DMS 273 treated with DMSO at 0.1 percent for 48 hours (cell line): ENCODE results near the gene CLDN17.

Experiments
- DNase-seq: peaks from one replicate; lab custom pipeline; 2025; lab: John Stamatoyannopoulos, UW

Gene CLDN17

DNA sequence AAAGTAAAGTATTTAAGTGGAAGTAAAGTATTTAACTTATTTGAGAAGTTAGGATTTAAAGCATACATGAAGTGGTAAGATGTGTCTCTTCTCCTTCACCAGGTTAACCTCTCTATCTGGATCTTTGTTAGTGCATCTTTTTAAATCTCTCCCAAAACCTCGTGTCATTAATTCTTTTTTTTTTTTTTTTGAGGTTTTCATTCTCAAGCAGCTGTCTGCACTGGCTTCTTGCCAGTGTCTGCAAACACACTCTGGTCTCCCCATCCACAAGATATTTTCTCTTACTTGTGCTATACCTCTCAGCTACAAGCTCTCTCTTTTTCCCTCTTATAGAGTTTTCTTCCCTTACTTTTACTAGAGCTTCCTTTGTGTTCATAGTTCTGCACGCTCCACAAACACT is 49.0 kb downstream of the CLDN17 start:
- DNase-seq = no peak

- DNase-seq = no peak
Observed at GRCh38 chr21:30116479-30116878, 50.1 kb downstream of the CLDN17 start.
